Fibroblast of lung (primary cell): ENCODE measurements around the gene BRCA2.

Source experiments
- EZH2 ChIP-seq: IDR thresholded peaks from 2 replicates; pipeline ENCODE4 v1.5.1; 2012; ENCODE audit warnings: low read length, control low read depth, mild to moderate bottlenecking; ENCODE audit errors: missing control alignments
- TF ChIP-seq, protein P1 (sequence below), 2 donors: IDR thresholded peaks in 1 of 2; conservative IDR thresholded peaks in 1 of 2; 1 replicate in 1 of 2; 2 replicates in 1 of 2; pipeline ENCODE4 v1.5.1; 2011 to 2012; ENCODE audit warnings: low read length in 2 of 2, control low read depth in 1 of 2, inconsistent platforms in 1 of 2, low read depth in 1 of 2, mild to moderate bottlenecking in 1 of 2

DNA sequence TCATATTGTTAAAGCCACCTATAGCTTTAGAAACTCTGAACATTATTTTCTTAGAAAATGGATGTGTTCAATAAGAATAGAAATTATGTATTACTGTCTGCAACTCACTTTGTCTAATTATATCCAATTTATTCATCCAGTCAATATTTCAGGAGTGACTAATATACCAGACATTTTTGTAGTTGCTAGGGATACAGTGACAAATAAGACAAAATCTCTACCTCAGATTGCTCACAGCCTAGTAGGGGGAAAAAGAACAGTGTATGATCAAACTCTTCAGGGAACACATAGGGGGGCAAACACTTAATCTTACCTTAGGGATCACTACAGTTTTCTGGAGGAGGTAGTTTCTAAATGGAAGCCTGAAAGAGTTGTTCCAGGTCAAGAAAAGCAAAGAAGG is 8.6 kb downstream of the BRCA2 start:
- TF ChIP-seq, protein P1, sequence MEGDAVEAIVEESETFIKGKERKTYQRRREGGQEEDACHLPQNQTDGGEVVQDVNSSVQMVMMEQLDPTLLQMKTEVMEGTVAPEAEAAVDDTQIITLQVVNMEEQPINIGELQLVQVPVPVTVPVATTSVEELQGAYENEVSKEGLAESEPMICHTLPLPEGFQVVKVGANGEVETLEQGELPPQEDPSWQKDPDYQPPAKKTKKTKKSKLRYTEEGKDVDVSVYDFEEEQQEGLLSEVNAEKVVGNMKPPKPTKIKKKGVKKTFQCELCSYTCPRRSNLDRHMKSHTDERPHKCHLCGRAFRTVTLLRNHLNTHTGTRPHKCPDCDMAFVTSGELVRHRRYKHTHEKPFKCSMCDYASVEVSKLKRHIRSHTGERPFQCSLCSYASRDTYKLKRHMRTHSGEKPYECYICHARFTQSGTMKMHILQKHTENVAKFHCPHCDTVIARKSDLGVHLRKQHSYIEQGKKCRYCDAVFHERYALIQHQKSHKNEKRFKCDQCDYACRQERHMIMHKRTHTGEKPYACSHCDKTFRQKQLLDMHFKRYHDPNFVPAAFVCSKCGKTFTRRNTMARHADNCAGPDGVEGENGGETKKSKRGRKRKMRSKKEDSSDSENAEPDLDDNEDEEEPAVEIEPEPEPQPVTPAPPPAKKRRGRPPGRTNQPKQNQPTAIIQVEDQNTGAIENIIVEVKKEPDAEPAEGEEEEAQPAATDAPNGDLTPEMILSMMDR (conservative IDR thresholded peaks at IDR 0.05 in 1 of 2, IDR thresholded peaks at IDR 0.05 in 1 of 2; ENCODE audit: low read depth in 1 of 2, low read length in 2 of 2): no peak
- no peak for TF ChIP-seq EZH2
